Upper lobe of right lung (tissue), 1 donor: ENCODE measurements around the gene CPN2. TPM values are rescaled to one million over a fixed set of nuclear protein-coding genes. Genes with fewer than 3 reads are reported as not detected.

Experiments
- ATAC-seq: fragments of 200-7000 bp; cut with Tn5 transposase; one replicate; pipeline ENCODE4 v1.9.1; 2020; ENCODE audit warnings: mild to moderate bottlenecking, moderate library complexity
- DNase-seq: peaks from one replicate; pipeline ENCODE4 v3.0.0-alpha.2; 2020
- H3K27ac ChIP-seq: fragments of 200-600 bp; one replicate; pipeline ENCODE4 v1.8.0; 2022
- H3K27me3 ChIP-seq: fragments of 200-600 bp; one replicate; pipeline ENCODE4 v1.8.0; 2022; ENCODE audit warnings: mild to moderate bottlenecking
- H3K36me3 ChIP-seq: fragments of 200-600 bp; one replicate; pipeline ENCODE4 v1.8.0; 2022
- H3K4me1 ChIP-seq: fragments of 200-600 bp; one replicate; pipeline ENCODE4 v1.8.0; 2022
- H3K4me3 ChIP-seq: fragments of 200-600 bp; one replicate; pipeline ENCODE4 v1.8.0; 2022; ENCODE audit warnings: mild to moderate bottlenecking
- H3K9me3 ChIP-seq: fragments of 200-600 bp; one replicate; pipeline ENCODE4 v1.8.0; 2022
- CTCF ChIP-seq: fragments of 200-600 bp; IDR thresholded peaks from one replicate; pipeline ENCODE4 v1.8.0; 2022; ENCODE audit warnings: antibody characterized with exemption
- intact Hi-C: fragments of 100-400 bp; cut with DNase I; formaldehyde crosslinking; loops from one replicate; pipeline ENCODE4 v1.11.0; 2022
- long read RNA-seq: library from polyadenylated mRNA; unstranded; transcript quantifications from one replicate; pipeline ENCODE4 v2.0.0, GENCODE V29; 2021
- total RNA-seq: library from RNA; stranded (reverse); fragmentation: NEBNext Ultra II Directional; extraction: Animal tissue kit (Norgen Biotek cat#: 25700); gene quantifications from one replicate; pipeline ENCODE4 v1.2.1, GENCODE V29; 2021
- donor health status: DM: no; HTN: yes; CAD: no; lungs with severe emphysema.

The CPN2 gene
- total RNA-seq: not detected
- long read RNA-seq: 0 reads

DNA sequence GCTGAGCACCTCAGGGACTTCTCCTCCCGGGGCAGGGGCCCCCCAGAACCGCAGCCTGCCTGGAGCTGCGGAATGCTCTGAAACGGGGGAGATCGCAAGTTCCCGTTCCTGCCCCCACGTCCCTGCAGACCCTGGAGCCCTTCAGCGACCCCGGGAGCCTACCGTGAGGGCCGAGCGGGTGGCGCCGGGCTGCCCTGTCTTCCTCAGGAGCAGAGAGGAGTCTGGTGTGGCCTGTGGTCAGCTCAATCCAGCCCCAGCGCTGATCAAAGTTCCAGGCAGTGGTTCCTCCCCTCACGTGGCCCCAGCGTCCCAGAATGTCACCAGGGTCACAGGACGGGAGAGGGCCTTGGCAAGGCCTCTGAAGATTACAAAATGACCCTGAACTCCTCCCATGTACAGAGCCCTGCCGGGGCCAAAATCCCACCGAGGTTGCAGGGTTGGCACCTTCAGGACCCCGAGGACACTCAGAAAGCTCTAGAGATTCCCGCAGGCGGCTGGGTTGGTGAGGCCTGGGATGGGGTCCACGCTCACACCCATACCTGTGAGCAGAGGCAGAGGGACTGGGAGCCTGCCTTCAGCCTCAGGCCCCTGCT, at the start of gene CPN2:
Gene CPN2 (minus strand): TSS at position 249 of the 593 bp plus-strand sequence. CDS start 8,626 bp downstream, outside the sequence.
- H3K27me3 ChIP-seq: no peaks in the 10 kb centered on the region
- no peaks in the 10 kb centered on the region for H3K36me3 ChIP-seq
- DNase-seq (no peak), ATAC-seq (no peak)
- H3K27ac ChIP-seq: no peak within 1 kb of the TSS
- H3K9me3 ChIP-seq: no peaks in the 10 kb centered on the region
- no peaks in the 10 kb centered on the region for H3K4me1 ChIP-seq
- no peak within 1 kb of the TSS for H3K4me3 ChIP-seq
- TF ChIP-seq CTCF: no peak
- intact Hi-C loops: no loop called here

DNA sequence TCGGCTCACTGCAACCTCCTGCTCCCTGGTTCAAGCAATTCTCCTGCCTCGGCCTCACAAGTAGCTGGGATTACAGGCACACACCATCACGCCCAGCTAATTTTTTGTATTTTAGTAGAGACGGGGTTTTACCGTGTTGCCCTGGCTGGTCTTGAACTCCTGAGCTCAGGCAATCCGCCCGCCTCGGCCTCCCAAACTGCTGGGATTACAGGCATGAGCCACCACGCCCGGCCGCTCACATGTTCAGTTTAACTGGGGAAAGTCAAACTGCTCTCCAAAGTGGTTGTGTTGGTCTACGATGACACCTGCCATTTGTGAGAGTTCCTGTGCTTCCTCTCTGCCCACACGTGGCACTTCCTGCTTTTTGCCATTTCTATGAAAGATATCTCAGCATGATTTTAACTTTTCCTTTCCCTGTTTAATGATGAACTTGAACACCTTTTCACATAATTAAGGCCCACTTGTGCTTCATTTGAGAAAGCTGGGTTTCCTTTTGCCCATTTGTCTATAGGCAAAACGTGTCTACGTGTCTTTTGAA, 48.8 kb upstream of the CPN2 start:
- no peak for TF ChIP-seq CTCF
- intact Hi-C loops: loop anchor here (10.0 kb wide), 1 partner anchor 65 kb away; no protein-coding TSS in a partner anchor
- ATAC-seq: no peak
- H3K9me3 ChIP-seq: no peaks in the 10 kb centered on the region
- peaks cover 44% of the 10 kb centered on the region for H3K27me3 ChIP-seq
- DNase-seq: no peak
- H3K4me1 ChIP-seq: peaks cover 16% of the 10 kb centered on the region
- H3K4me3 ChIP-seq: no peak overlapping the region
- no peaks in the 10 kb centered on the region for H3K36me3 ChIP-seq
- H3K27ac ChIP-seq: no peak overlapping the region

GRCh38 chr3:194399166-194399565, 48.0 kb upstream of the CPN2 start, which contains the start of gene GP5:
Gene GP5, minus strand, starts transcription at chr3:194399266. Its CDS starts 984 bp downstream, at chr3:194398282.
- peak within 1 kb of the TSS; percentile 31 for H3K4me3 ChIP-seq
- ATAC-seq (no peak), DNase-seq (no peak)
- H3K4me1 ChIP-seq: peaks cover 16% of the 10 kb centered on the region
- peaks cover 44% of the 10 kb centered on the region for H3K27me3 ChIP-seq
- no peak for TF ChIP-seq CTCF
- H3K9me3 ChIP-seq: no peaks in the 10 kb centered on the region
- intact Hi-C loops: loop anchor here (10.0 kb wide), 1 partner anchor 64 kb away; no protein-coding TSS in a partner anchor
- no peaks in the 10 kb centered on the region for H3K36me3 ChIP-seq
- H3K27ac ChIP-seq: no peak within 1 kb of the TSS

GRCh38 chr3:194397757-194398312, 46.7 kb upstream of the CPN2 start:
- no peak for TF ChIP-seq CTCF
- Histone ChIP-seq H3K27me3 (peaks cover 44% of the 10 kb centered on the region), H3K9me3 (no peaks in the 10 kb centered on the region), H3K36me3 (no peaks in the 10 kb centered on the region), H3K27ac (no peak overlapping the region), H3K4me1 (peaks cover 16% of the 10 kb centered on the region), H3K4me3 (peak overlapping the region; percentile 31)
- DNase-seq (peak; percentile 61), ATAC-seq (peak; percentile 38)
- intact Hi-C loops: loop anchor here (10.0 kb wide), 1 partner anchor 63 kb away; no protein-coding TSS in a partner anchor

DNA sequence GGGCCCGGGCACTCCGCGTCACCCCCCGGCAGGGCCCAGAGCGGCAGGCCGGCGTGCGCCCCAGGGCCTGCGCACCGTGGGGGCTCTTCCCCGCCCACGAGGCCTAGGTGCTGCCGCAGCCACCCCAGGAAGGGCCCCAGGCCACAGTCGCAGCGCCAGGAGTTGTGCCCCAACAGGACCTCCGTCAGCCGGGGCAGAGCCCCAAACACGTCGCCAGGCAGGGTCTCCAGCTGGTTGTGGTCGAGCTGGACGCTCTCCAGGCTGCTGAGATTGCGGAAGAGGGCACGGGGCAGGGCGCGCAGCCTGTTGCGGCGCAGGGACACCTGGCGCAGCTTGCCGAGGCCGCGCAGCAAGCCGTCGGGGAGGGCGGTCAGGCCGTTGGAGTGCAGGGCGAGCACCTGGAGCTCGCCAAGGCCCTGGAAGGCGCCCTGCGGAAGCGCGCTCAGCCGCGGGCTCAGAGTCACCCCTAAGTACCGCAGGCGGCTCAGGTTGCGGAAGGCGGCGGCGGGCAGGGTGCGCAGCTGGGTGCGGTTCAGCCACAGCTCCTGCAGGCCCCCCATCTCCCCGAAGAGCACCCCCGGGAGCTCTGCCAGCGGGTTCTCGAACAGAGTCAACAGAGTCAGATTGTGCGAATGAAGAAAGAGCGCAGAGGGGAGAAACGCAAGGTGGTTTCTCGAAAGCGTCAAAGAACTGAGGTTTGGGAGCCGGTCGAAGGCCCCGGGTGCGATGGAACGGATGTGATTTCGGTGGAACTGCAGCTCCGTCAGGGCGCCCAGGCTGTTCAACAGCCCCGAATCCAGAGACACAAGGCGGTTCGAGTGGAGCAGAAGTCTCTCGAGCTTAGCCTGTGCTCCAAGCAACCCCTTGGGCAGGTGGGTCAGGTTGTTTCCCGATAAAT, 46.0 kb upstream of the CPN2 start:
- intact Hi-C loops: loop anchor here (10.0 kb wide), 1 partner anchor 62 kb away; no protein-coding TSS in a partner anchor
- Histone ChIP-seq H3K36me3 (no peaks in the 10 kb centered on the region), H3K4me3 (peak overlapping the region; percentile 31), H3K9me3 (no peaks in the 10 kb centered on the region), H3K4me1 (peaks cover 16% of the 10 kb centered on the region), H3K27ac (no peak overlapping the region), H3K27me3 (peaks cover 44% of the 10 kb centered on the region)
- TF ChIP-seq CTCF: no peak
- peak; percentile 59 for ATAC-seq
- DNase-seq: peak; percentile 67
